ENCODE measurements around the gene CPT1A.

Gene CPT1A

GRCh38 chr11:68840661-68841653 is 759 bp downstream of the CPT1A start:
- H3K9me2 ChIP-seq (replicated peaks; ENCODE audit: low read depth, low read length), result no peaks in the 10 kb centered on the region
- peaks cover 23% of the 10 kb centered on the region for H4K20me1 ChIP-seq (ENCODE audit: insufficient read depth, low read length, poor library complexity, severe bottlenecking)
- H3K4me1 ChIP-seq (ENCODE audit: insufficient read depth, low read length, poor library complexity, severe bottlenecking), result peaks cover 41% of the 10 kb centered on the region
- peaks cover 49% of the 10 kb centered on the region for H3K79me2 ChIP-seq (ENCODE audit: insufficient read depth, low read length)
- no peak for TF ChIP-seq CTCF (conservative IDR thresholded peaks at IDR 0.05; ENCODE audit: low read length)
- no peak for TF ChIP-seq EZH2phosphoT487 (IDR thresholded peaks at IDR 0.05; ENCODE audit: borderline replicate concordance)
- H2AFZ ChIP-seq (ENCODE audit: low read length), result no peak overlapping the region
- H3K9ac ChIP-seq (ENCODE audit: low read depth, low read length, poor library complexity, severe bottlenecking), result peak overlapping the region; percentile 98
- H3K27me3 ChIP-seq (ENCODE audit: insufficient read depth, low read length, poor library complexity, severe bottlenecking), result no peaks in the 10 kb centered on the region
- peaks cover 2% of the 10 kb centered on the region; the same call in 1 of the 2 replicates for H3K36me3 ChIP-seq (ENCODE audit: insufficient read depth, low read length)
- peaks cover 22% of the 10 kb centered on the region for H3F3A ChIP-seq (ENCODE audit: low read depth)
- peak overlapping the region; percentile 98 for H3K4me3 ChIP-seq (ENCODE audit: low read length, poor library complexity, severe bottlenecking)
- no peaks in the 10 kb centered on the region for H3K9me3 ChIP-seq (ENCODE audit: insufficient read depth, low read depth, low read length)
- H3K4me2 ChIP-seq (ENCODE audit: low read depth, low read length, poor library complexity, severe bottlenecking), result peak overlapping the region; percentile 96

- H3K9ac ChIP-seq (ENCODE audit: low read depth, low read length, poor library complexity, severe bottlenecking), result peak overlapping the region; percentile 98
Measured at GRCh38 chr11:68839911-68840641, 1.6 kb downstream of the CPT1A start.

More at GRCh38 chr11:68839911-68840641, 1.6 kb downstream of the CPT1A start:
- Histone ChIP-seq H2AFZ (ENCODE audit: low read length) (no peak overlapping the region), H3K79me2 (ENCODE audit: insufficient read depth, low read length) (peaks cover 58% of the 10 kb centered on the region), H3K9me3 (ENCODE audit: insufficient read depth, low read depth, low read length) (no peaks in the 10 kb centered on the region), H3K36me3 (ENCODE audit: insufficient read depth, low read length) (peaks cover 5% of the 10 kb centered on the region; the same call in 1 of the 2 replicates), H3K9me2 (replicated peaks; ENCODE audit: low read depth, low read length) (no peaks in the 10 kb centered on the region), H4K20me1 (ENCODE audit: insufficient read depth, low read length, poor library complexity, severe bottlenecking) (peaks cover 32% of the 10 kb centered on the region), H3K27me3 (ENCODE audit: insufficient read depth, low read length, poor library complexity, severe bottlenecking) (no peaks in the 10 kb centered on the region), H3K4me2 (ENCODE audit: low read depth, low read length, poor library complexity, severe bottlenecking) (peak overlapping the region; percentile 96), H3K4me3 (ENCODE audit: low read length, poor library complexity, severe bottlenecking) (peak overlapping the region; percentile 98), H3F3A (ENCODE audit: low read depth) (peaks cover 22% of the 10 kb centered on the region), H3K4me1 (ENCODE audit: insufficient read depth, low read length, poor library complexity, severe bottlenecking) (peaks cover 50% of the 10 kb centered on the region)
- TF ChIP-seq CTCF (conservative IDR thresholded peaks at IDR 0.05; ENCODE audit: low read length), result no peak
- TF ChIP-seq EZH2phosphoT487 (IDR thresholded peaks at IDR 0.05; ENCODE audit: borderline replicate concordance), result no peak
